ENCODE results near the gene PGBD5.
A peak's percentile ranks its signal among the peaks of the same experiment; 100 is the strongest.
"Not testable (repeated sequence)": the region's sequence is repeated elsewhere in the genome, so short reads cannot be mapped to it uniquely, and the experiment has no call there.

PGBD5 gene, protein sequence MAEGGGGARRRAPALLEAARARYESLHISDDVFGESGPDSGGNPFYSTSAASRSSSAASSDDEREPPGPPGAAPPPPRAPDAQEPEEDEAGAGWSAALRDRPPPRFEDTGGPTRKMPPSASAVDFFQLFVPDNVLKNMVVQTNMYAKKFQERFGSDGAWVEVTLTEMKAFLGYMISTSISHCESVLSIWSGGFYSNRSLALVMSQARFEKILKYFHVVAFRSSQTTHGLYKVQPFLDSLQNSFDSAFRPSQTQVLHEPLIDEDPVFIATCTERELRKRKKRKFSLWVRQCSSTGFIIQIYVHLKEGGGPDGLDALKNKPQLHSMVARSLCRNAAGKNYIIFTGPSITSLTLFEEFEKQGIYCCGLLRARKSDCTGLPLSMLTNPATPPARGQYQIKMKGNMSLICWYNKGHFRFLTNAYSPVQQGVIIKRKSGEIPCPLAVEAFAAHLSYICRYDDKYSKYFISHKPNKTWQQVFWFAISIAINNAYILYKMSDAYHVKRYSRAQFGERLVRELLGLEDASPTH

DNA sequence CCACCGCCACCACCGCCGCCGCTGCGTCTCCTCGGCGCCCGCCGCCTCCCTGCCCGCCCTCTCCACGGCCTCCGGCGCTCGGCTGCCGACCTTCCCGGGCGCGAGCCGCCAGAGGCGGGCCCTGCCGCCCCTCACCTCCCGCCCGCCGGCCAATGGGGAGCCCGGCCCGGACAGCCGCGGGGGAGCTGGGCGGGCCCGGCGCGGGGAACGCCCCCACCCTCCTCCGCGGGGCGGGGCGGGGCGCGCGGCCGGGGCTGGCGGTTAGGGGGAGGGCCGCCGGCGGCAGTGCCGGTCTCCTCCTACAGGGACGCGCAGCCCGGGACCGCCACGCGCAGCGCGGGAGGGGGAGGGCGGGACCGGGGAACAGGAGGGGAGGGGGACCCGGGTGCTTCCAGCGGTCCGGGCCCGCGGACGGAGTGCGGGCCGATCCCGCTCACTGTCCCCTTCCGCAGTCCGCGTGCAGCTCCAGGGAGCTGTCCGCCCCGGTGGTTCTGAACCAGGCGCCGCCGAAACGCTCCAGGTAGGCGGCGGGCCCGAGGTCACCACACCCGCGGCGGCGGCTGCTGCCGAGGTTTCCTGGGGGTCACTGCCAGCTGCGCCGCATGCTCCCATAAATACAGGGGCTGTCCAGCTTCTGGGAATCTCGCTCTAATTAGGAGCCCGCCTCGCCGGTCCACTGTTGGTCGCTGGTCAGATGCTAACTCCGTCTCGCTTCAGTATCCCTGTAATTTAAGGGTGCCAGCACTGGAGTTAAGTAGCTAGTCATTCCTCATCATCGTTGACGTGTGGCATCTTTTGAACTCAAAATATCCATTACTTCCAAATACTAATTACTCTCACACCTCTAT lies at the start of gene PGBD5:
PGBD5 (minus strand) TSS at position 87 of the 848 bp plus-strand sequence. CDS start 404 bp downstream, outside the sequence.
- DNase-seq (ENCODE audit: extremely low read depth in 1 of 2, low read depth in 1 of 2), result peak in 1 of 2 donors; percentile 16

- DNase-seq (ENCODE audit: extremely low read depth in 1 of 2, low read depth in 1 of 2), result not testable (repeated sequence)
Observed at GRCh38 chr1:230474924-230475323, 48.8 kb upstream of the PGBD5 start.

GRCh38 chr1:230470750-230471149 lies 44.6 kb upstream of the PGBD5 start:
- DNase-seq (ENCODE audit: extremely low read depth in 1 of 2, low read depth in 1 of 2), result not testable (repeated sequence)

DNA sequence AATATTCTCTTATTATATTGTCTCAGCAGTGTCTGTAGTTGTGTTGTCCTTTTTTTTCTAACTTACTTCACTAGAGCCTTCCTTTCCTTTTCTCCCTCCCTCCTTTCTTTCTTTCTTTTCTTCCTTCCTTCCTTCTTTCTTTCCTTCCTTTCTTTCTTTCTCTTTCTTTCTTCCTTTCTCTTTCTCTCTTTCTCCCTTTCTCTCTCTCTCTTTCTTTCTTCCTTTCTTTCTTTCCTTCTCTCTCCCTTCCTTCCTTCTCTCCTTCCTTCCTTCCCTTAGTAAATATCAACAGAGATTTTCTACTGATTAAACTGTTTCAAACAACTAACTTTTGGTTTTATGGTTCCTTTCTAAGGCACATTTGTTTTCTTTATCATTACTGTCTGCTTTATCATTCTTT lies 43.1 kb upstream of the PGBD5 start:
- no peak for DNase-seq (ENCODE audit: extremely low read depth in 1 of 2, low read depth in 1 of 2)

- no peak for DNase-seq (ENCODE audit: extremely low read depth in 1 of 2, low read depth in 1 of 2)
Observed at GRCh38 chr1:230465691-230466090, 39.6 kb upstream of the PGBD5 start.

- no peak for DNase-seq (ENCODE audit: extremely low read depth in 1 of 2, low read depth in 1 of 2)
Observed at GRCh38 chr1:230464671-230465070, 38.5 kb upstream of the PGBD5 start.

DNA sequence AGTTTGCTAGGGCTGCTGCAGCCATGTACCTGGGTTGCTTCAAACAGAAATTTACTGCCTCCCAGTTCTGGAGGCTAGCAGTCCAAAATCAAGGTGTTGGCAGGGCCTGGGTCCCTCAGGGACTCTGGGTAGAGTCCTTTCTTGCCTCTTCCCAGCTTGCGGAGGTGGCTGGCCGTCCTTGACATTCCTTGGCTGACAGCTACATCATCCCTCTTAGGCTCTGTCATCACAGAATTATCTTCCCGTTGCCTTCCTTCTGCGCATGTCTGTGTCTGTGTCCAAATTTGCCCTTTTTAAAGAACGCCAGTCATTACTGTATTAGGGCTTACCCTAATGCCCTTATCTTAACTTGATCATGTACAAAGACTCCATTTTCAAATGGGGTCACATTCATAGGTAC lies 37.6 kb upstream of the PGBD5 start:
- no peak for DNase-seq (ENCODE audit: extremely low read depth in 1 of 2, low read depth in 1 of 2)

DNA sequence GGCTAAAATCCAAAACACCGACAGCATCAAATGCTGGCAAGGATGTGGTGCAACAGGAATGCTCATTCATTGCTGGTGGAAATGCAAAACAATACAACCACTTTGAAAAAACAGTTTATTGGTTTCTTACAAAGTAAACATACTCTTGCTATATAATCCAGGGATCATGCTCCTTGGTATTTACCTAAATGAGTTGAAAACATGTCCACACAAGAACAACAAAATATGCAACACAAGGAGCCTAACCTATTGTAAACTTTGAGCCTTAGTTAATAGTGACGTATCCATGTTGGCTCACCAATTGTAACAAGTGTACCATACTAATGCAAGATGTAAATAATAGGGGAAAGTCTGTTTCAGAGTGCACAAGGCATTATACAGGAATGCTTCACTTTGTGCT lies 37.2 kb upstream of the PGBD5 start:
- no peak for DNase-seq (ENCODE audit: extremely low read depth in 1 of 2, low read depth in 1 of 2)

DNA sequence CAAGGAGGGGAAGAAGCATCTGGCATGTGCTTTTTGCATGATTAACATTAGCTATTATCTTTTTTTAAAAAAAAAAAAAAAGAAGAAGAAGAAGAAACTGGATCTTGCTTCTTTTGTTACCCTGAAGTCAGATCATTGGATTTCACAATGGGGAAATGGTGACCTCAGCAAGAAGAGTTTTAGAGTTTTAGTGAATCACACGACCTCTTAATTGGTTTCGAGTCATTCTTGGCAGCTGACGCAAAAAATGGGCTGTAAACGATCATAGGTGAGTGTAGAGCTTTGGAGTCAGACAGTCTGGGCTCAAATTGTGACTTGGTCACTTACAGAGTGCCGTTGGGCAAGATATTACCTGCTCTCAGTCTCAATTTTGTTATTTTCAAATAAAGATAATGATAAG lies 33.3 kb upstream of the PGBD5 start:
- DNase-seq (ENCODE audit: extremely low read depth in 1 of 2, low read depth in 1 of 2), result no peak

DNA sequence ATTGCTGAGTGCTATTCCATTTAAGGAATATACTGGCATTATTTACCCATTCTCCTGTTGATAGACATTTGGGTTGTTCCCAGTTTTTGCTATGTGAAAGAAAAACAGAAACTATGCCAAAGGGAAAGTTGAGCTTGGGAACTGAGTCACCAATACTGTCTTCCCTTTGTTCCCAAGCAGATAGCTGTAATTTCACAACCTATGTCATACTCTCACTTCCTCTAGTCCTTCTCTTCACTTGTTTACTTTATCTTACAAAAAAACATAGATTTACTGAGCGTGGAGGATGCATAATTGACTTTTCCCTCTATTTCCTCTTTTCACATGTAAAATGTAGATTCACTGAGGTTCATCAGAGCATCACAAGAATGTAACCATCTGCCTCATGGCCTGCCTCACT lies 32.4 kb upstream of the PGBD5 start:
- no peak for DNase-seq (ENCODE audit: extremely low read depth in 1 of 2, low read depth in 1 of 2)

GRCh38 chr1:230456478-230456877 lies 30.3 kb upstream of the PGBD5 start:
- no peak for DNase-seq (ENCODE audit: extremely low read depth in 1 of 2, low read depth in 1 of 2)

DNA sequence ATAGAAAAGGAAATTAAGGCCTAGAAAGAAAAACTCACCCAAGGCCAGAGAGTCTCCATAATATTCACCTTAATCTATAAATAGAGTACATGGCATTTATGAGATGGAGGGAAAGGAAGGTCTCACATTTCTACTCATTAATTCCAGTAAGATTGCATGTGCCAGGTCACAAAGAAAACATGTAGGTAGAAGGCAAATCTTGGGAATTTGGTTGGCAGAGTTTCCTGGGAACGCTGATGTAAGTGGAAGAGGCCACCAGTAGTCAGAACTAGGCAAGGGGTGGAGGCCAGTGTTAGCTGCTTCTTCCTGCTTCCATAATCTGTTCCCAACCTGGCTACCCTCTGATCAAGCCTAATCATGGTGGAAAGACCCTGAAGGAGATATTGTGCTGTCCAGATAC lies 29.2 kb upstream of the PGBD5 start:
- DNase-seq (ENCODE audit: extremely low read depth in 1 of 2, low read depth in 1 of 2), result no peak

DNA sequence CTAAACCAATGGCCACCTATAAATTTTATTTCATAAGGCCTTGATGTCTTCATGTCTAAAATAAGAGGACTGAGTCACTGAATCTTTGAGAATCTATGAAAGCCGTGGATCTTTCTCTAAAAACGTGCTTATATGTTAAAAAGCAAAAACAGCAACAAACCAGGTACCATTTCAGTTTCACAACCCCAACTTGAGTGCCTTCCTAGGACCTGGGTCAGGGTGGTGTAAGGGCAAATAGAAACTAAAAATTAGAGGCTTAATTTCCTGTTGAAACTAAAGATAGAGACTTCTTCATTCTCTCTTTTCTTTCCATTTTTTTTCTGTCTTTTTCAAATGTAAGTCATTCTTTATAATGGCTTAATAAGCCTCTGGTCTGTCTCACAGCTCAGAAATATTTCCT lies 27.2 kb upstream of the PGBD5 start:
- DNase-seq (ENCODE audit: extremely low read depth in 1 of 2, low read depth in 1 of 2), result no peak

GRCh38 chr1:230441183-230442029 lies 15.3 kb upstream of the PGBD5 start:
- no peak for DNase-seq (ENCODE audit: extremely low read depth in 1 of 2, low read depth in 1 of 2)

GRCh38 chr1:230435108-230435507 lies 9.0 kb upstream of the PGBD5 start:
- no peak for DNase-seq (ENCODE audit: extremely low read depth in 1 of 2, low read depth in 1 of 2)

- DNase-seq (ENCODE audit: extremely low read depth in 1 of 2, low read depth in 1 of 2), result no peak
Observed at GRCh38 chr1:230431527-230431926, 5.4 kb upstream of the PGBD5 start.

- DNase-seq (ENCODE audit: extremely low read depth in 1 of 2, low read depth in 1 of 2), result no peak
Observed at GRCh38 chr1:230430499-230430898, 4.4 kb upstream of the PGBD5 start.

GRCh38 chr1:230429067-230429735 lies 3.1 kb upstream of the PGBD5 start:
- no peak for DNase-seq (ENCODE audit: extremely low read depth in 1 of 2, low read depth in 1 of 2)

GRCh38 chr1:230427981-230428380 lies 1.8 kb upstream of the PGBD5 start:
- DNase-seq (ENCODE audit: extremely low read depth in 1 of 2, low read depth in 1 of 2), result no peak

Data from activated CD8-positive, alpha-beta memory T cell treated with anti-CD3 and anti-CD28 coated beads for 1 hour (primary cell).